C4-2B (cell line): ENCODE measurements around the gene DHX16.

Experiments
- CTCF ChIP-seq: fragments of 450-650 bp; conservative IDR thresholded peaks from 2 replicates; pipeline ENCODE4 v1.5.1; 2017; ENCODE audit warnings: mild to moderate bottlenecking
- ZFX ChIP-seq: fragments of 450-650 bp; IDR thresholded peaks from 2 replicates; pipeline ENCODE4 v1.6.1; 2017

- TF ChIP-seq CTCF (no peak), ZFX (no peak)
Observed at GRCh38 chr6:30679765-30680535, 7.1 kb upstream of the DHX16 start.
